ENCODE measurements around the gene ANKHD1. TPM values are rescaled to one million over a fixed set of nuclear protein-coding genes. Genes with fewer than 3 reads are reported as not detected.

ANKHD1 gene
- total and polyA plus RNA-seq, 2 of the 8 experiments (the other 6 are each of a cell fraction or from before 2014, with no cell fraction given), result 69.9 to 108 TPM

DNA sequence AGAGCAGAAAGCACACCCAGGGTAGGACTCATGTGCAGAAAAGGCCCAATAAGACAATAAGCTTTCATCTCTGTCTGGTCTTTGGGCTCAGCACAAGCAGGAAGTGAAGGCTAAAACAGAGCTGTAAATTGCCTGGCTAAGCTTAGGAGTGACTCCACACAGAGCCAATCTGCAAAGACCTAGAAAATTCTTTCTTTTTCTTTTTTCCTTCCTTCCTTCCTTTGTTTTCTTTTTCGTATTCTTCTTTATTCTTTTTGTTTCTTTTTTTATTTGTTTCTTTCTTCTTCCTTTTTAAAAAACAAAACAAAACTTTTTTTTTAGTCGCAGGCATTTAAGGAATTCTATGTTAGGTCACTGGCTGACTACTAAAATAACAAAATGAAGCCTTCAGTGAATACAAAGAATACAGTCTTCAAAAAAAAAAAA lies 175.2 kb downstream of the ANKHD1 start:
- no peak overlapping the region for H4K5ac ChIP-seq (ENCODE audit: insufficient read length, low read depth, low read length)
- no peak overlapping the region for H3K4me2 ChIP-seq (ENCODE audit: insufficient read depth in 1 of 2, low read depth in 2 of 2, low read length in 2 of 2)
- H3K36me3 ChIP-seq (ENCODE audit: control insufficient read depth in 2 of 4, insufficient read depth in 4 of 4, low read length in 3 of 4), result no peaks in the 10 kb centered on the region
- no peak overlapping the region for H3K23ac ChIP-seq (ENCODE audit: insufficient read length)
- CTCF ChIA-PET (ENCODE audit: partially characterized antibody), result interaction anchor here (0.6 to 4.1 kb wide), 6 partner anchors 10 to 1236 kb away, joined by 3 to 20 read pairs (median 6); partner anchors contain the start of gene TMCO6
- no peak for FAIRE-seq
- POLR2A ChIA-PET (ENCODE audit: partially characterized antibody), result interaction anchor here (1.1 kb wide), 2 partner anchors 21 to 67 kb away, joined by 3 read pairs; no protein-coding TSS in a partner anchor
- no peak overlapping the region for H3K18ac ChIP-seq (ENCODE audit: extremely low read depth, low read length)
- H3K4me1 ChIP-seq (replicated peaks in 1 of 4; ENCODE audit: control insufficient read depth in 3 of 4, insufficient read depth in 4 of 4, low read length in 3 of 4), result no peaks in the 10 kb centered on the region
- H2AK5ac ChIP-seq (ENCODE audit: low read depth, low read length), result no peak overlapping the region
- H4K91ac ChIP-seq (replicated peaks; ENCODE audit: insufficient read length, low read length), result no peak overlapping the region
- peak overlapping the region; percentile 95 for H2AFZ ChIP-seq (ENCODE audit: low read length)
- H2BK120ac ChIP-seq (replicated peaks; ENCODE audit: low read depth, low read length), result no peak overlapping the region
- H4K20me1 ChIP-seq (replicated peaks in 1 of 2; ENCODE audit: control insufficient read depth in 1 of 2, insufficient read depth in 2 of 2, low read length in 2 of 2), result no peaks in the 10 kb centered on the region
- no peak overlapping the region for H2BK20ac ChIP-seq (ENCODE audit: low read length)
- no peak overlapping the region; the same call in 1 of the 2 replicates for H2BK5ac ChIP-seq (ENCODE audit: low read depth, low read length)
- H2BK15ac ChIP-seq (ENCODE audit: low read length), result no peak overlapping the region
- H4K8ac ChIP-seq (ENCODE audit: extremely low read depth, insufficient read depth, low read length), result no peak overlapping the region
- H3K14ac ChIP-seq (ENCODE audit: insufficient read length), result no peak overlapping the region
- H3K79me2 ChIP-seq (ENCODE audit: control insufficient read depth in 1 of 2, insufficient read depth in 2 of 2, low read length in 2 of 2), result no peaks in the 10 kb centered on the region
- no peak overlapping the region for H3K9ac ChIP-seq (replicated peaks in 1 of 4; ENCODE audit: extremely low read depth in 1 of 4, low read depth in 3 of 4, low read length in 3 of 4)
- no peaks in the 10 kb centered on the region for H3K9me3 ChIP-seq (ENCODE audit: insufficient read depth in 2 of 2, low read depth in 1 of 2, low read length in 1 of 2)
- H2BK12ac ChIP-seq (ENCODE audit: low read depth, low read length), result no peak overlapping the region
- H3K4me3 ChIP-seq (ENCODE audit: extremely low read depth in 1 of 4, insufficient read depth in 2 of 4, low read depth in 3 of 4, low read length in 4 of 4), result no peak overlapping the region
- no peak overlapping the region for H3K4ac ChIP-seq (replicated peaks; ENCODE audit: insufficient read length, low read depth, low read length)
- no peak overlapping the region for H3K56ac ChIP-seq (replicated peaks; ENCODE audit: insufficient read length, low read depth, low read length)
- no peak for DNase-seq (ENCODE audit: low read depth in 1 of 2, low spot score in 2 of 2)
- no peaks in the 10 kb centered on the region for H3K79me1 ChIP-seq (ENCODE audit: low read depth, low read length)
- no peaks in the 10 kb centered on the region for H3K23me2 ChIP-seq (ENCODE audit: low read depth, low read length)
- WGBS, 2 experiments (ENCODE audit: extremely low coverage in 1 of 2, insufficient coverage in 1 of 2, insufficient read length in 1 of 2, insufficient replicate concordance in 2 of 2, low coverage in 1 of 2, low lambda C conversion rate in 2 of 2, missing lambda C conversion rate in 1 of 2), result 89% methylated on average over 2 of the region's 2 CpGs; no CpG with 5 or more reads in 1 of the 2 experiments
- TF ChIP-seq SP4 (IDR thresholded peaks at IDR 0.05; ENCODE audit: low read length) (no peak), SIRT6 (IDR thresholded peaks at IDR 0.05; ENCODE audit: low read length) (no peak), RNF2 (IDR thresholded peaks at IDR 0.05; ENCODE audit: borderline replicate concordance, low read depth, low read length, missing control alignments, poor library complexity, severe bottlenecking) (no peak), POLR2A (IDR thresholded peaks at IDR 0.05; ENCODE audit: control extremely low read depth in 1 of 2, low read depth in 2 of 2, low read length in 2 of 2) (no peak), SRF (IDR thresholded peaks at IDR 0.05; ENCODE audit: low read depth, low read length) (no peak), SP1 (IDR thresholded peaks at IDR 0.05; ENCODE audit: low read depth, low read length) (no peak), BACH1 (IDR thresholded peaks at IDR 0.05; ENCODE audit: low read length) (no peak), EGR1 (IDR thresholded peaks at IDR 0.05; ENCODE audit: borderline replicate concordance, low read depth, low read length) (no peak), CBX5 (IDR thresholded peaks at IDR 0.05; ENCODE audit: low read depth, low read length) (no peak), RXRA (IDR thresholded peaks at IDR 0.05; ENCODE audit: insufficient read depth, low read depth, low read length) (no peak)
- TF ChIP-seq, protein P1, sequence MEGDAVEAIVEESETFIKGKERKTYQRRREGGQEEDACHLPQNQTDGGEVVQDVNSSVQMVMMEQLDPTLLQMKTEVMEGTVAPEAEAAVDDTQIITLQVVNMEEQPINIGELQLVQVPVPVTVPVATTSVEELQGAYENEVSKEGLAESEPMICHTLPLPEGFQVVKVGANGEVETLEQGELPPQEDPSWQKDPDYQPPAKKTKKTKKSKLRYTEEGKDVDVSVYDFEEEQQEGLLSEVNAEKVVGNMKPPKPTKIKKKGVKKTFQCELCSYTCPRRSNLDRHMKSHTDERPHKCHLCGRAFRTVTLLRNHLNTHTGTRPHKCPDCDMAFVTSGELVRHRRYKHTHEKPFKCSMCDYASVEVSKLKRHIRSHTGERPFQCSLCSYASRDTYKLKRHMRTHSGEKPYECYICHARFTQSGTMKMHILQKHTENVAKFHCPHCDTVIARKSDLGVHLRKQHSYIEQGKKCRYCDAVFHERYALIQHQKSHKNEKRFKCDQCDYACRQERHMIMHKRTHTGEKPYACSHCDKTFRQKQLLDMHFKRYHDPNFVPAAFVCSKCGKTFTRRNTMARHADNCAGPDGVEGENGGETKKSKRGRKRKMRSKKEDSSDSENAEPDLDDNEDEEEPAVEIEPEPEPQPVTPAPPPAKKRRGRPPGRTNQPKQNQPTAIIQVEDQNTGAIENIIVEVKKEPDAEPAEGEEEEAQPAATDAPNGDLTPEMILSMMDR (IDR thresholded peaks at IDR 0.05; ENCODE audit: control extremely low read depth in 1 of 3, insufficient read depth in 1 of 3, low read depth in 1 of 3, low read length in 3 of 3), result no peak
- H3K27ac ChIP-seq (ENCODE audit: low read depth, low read length), result no peak overlapping the region
- H3K27me3 ChIP-seq (replicated peaks in 1 of 4; ENCODE audit: control insufficient read depth in 3 of 4, extremely low read depth in 1 of 4, insufficient read depth in 3 of 4, low read length in 3 of 4), result no peaks in the 10 kb centered on the region

Measured in H1 (cell line).